Keratinocyte (primary cell): ENCODE measurements around the gene OR5L1. TPM values are rescaled to one million over a fixed set of nuclear protein-coding genes. Genes with fewer than 3 reads are reported as not detected.

Experiments
- DNase-seq: peaks from one replicate; pipeline ENCODE4 v3.0.0-alpha.2; 2011; ENCODE audit warnings: low read depth, missing footprints, low spot score
- FAIRE-seq: peaks from 2 replicates; lab custom pipeline; 2011; peaks lifted over from hg19 to GRCh38; lab: Jason Lieb, UNC
- H2AFZ ChIP-seq: 2 replicates; pipeline ENCODE4 v1.6.0; 2012; ENCODE audit warnings: low read length, control low read depth, inconsistent platforms; ENCODE audit not compliant: control insufficient read depth
- H3K27ac ChIP-seq: 2 replicates; pipeline ENCODE4 v1.5.1; 2011; ENCODE audit warnings: low read length; ENCODE audit not compliant: control insufficient read depth, insufficient read depth
- H3K27me3 ChIP-seq: 3 replicates; pipeline ENCODE4 v1.6.0; 2011; ENCODE audit warnings: low read length; ENCODE audit not compliant: control insufficient read depth, insufficient read depth; ENCODE audit errors: extremely low read depth
- H3K36me3 ChIP-seq, 2 experiments: 2 replicates in 1 of 2; 3 replicates in 1 of 2; pipeline ENCODE4 v1.5.1; 2011; ENCODE audit warnings: low read length in 2 of 2, mild to moderate bottlenecking in 1 of 2; ENCODE audit not compliant: control insufficient read depth in 2 of 2, insufficient read depth in 2 of 2; ENCODE audit errors: extremely low read depth in 1 of 2
- H3K4me1 ChIP-seq: 3 replicates; pipeline ENCODE4 v1.5.1; 2011; ENCODE audit warnings: low read length; ENCODE audit not compliant: control insufficient read depth, insufficient read depth; ENCODE audit errors: extremely low read depth
- H3K4me2 ChIP-seq: 3 replicates; pipeline ENCODE4 v1.6.0; 2011; ENCODE audit warnings: low read depth, low read length; ENCODE audit not compliant: control insufficient read depth, insufficient read depth; ENCODE audit errors: extremely low read depth
- H3K4me3 ChIP-seq, 3 experiments: fragments of 200-600 bp in 1 of 3; sonication (generic) in 1 of 3; 2 replicates in 2 of 3; 3 replicates in 1 of 3; pipeline ENCODE4 v1.5.1; 2011 to 2016; ENCODE audit warnings: low read length in 3 of 3, mild to moderate bottlenecking in 3 of 3, control low read depth in 2 of 3, inconsistent platforms in 1 of 3, low read depth in 1 of 3, mixed read lengths in 1 of 3, mixed run types in 1 of 3, moderate library complexity in 1 of 3; ENCODE audit not compliant: control insufficient read depth in 2 of 3, insufficient read depth in 2 of 3; ENCODE audit errors: extremely low read depth in 1 of 3
- H3K79me2 ChIP-seq: 2 replicates; pipeline ENCODE4 v1.6.0; 2012; ENCODE audit warnings: low read length; ENCODE audit not compliant: control insufficient read depth, insufficient read depth
- H3K9ac ChIP-seq: 3 replicates; pipeline ENCODE4 v1.6.0; 2011; ENCODE audit warnings: low read length; ENCODE audit not compliant: control insufficient read depth, insufficient read depth; ENCODE audit errors: extremely low read depth
- H3K9me1 ChIP-seq: 3 replicates; pipeline ENCODE4 v1.6.0; 2011; ENCODE audit warnings: low read length; ENCODE audit not compliant: control insufficient read depth, insufficient read depth; ENCODE audit errors: extremely low read depth
- H3K9me3 ChIP-seq: 2 replicates; pipeline ENCODE4 v1.5.1; 2012; ENCODE audit warnings: low read depth, low read length; ENCODE audit not compliant: control insufficient read depth
- H4K20me1 ChIP-seq: 3 replicates; pipeline ENCODE4 v1.6.0; 2011; ENCODE audit warnings: low read length; ENCODE audit not compliant: control insufficient read depth, insufficient read depth; ENCODE audit errors: extremely low read depth
- CTCF ChIP-seq, 3 experiments: IDR thresholded peaks in 1 of 3; conservative IDR thresholded peaks in 1 of 3; optimal IDR thresholded peaks in 1 of 3; 2 replicates in 2 of 3; 3 replicates in 1 of 3; pipeline versions ENCODE3 to v1.5.1; 2011; ENCODE audit warnings: low read length in 3 of 3, mild to moderate bottlenecking in 3 of 3, moderate library complexity in 2 of 3, control low read depth in 1 of 3, inconsistent platforms in 1 of 3; ENCODE audit not compliant: insufficient read depth in 2 of 3; ENCODE audit errors: extremely low read depth in 1 of 3
- EZH2 ChIP-seq: IDR thresholded peaks from one replicate; pipeline ENCODE4 v1.6.1; 2012; ENCODE audit warnings: inconsistent platforms, mild to moderate bottlenecking, low read length, moderate library complexity
- dilution Hi-C: fragments of 300-500 bp; cut with MboI; formaldehyde crosslinking; loops from one replicate; pipeline ENCODE4 v1.7.0; 2020; ENCODE audit warnings: low sequenced_read_pairs; ENCODE audit not compliant: extremely low pct_ligation_motif_present
- polyA plus RNA-seq, 5 experiments: library from polyadenylated mRNA; depleted of rRNA in 3 of 5; stranded (reverse) in 3 of 5; stranded (forward) in 1 of 5; unstranded in 1 of 5; fragments of >200 nt; gene quantifications; 1 replicate in 1 of 5; 2 replicates in 3 of 5; 3 replicates in 1 of 5; pipeline versions ENCODE4 v1.2.1 to v1.2.3, GENCODE V29; 2011 to 2012; ENCODE audit warnings: missing spikeins in 2 of 5, low read depth in 1 of 5, low replicate concordance in 1 of 5

OR5L1 gene
- polyA plus RNA-seq, 1 donor (not counting 4 experiments of a cell fraction or from before 2014, with no cell fraction given): not detected

GRCh38 chr11:55819330-55819729 is 8.2 kb downstream of the OR5L1 start, which contains the start of gene OR5D18:
Gene OR5D18, plus strand, starts transcription at chr11:55819630. Its CDS starts 0 bp downstream, at chr11:55819630.
- H2AFZ ChIP-seq: no peak within 1 kb of the TSS
- TF ChIP-seq EZH2 (no peak), CTCF (optimal IDR thresholded peaks at IDR 0.05 in 1 of 3, IDR thresholded peaks at IDR 0.05 in 1 of 3, conservative IDR thresholded peaks at IDR 0.05 in 1 of 3; ENCODE audit: extremely low read depth in 1 of 3, insufficient read depth in 2 of 3, low read length in 3 of 3) (no peak)
- no peaks in the 10 kb centered on the region for H3K4me1 ChIP-seq
- no peak within 1 kb of the TSS for H3K27ac ChIP-seq
- no peaks in the 10 kb centered on the region for H3K9me1 ChIP-seq
- no peaks in the 10 kb centered on the region for H3K79me2 ChIP-seq
- H3K27me3 ChIP-seq: no peaks in the 10 kb centered on the region
- no peak for DNase-seq
- no peak for FAIRE-seq
- no peaks in the 10 kb centered on the region for H3K9me3 ChIP-seq
- H3K4me3 ChIP-seq: no peak within 1 kb of the TSS
- H3K36me3 ChIP-seq: no peaks in the 10 kb centered on the region
- no peak within 1 kb of the TSS for H3K9ac ChIP-seq
- no peak within 1 kb of the TSS for H3K4me2 ChIP-seq
- no peaks in the 10 kb centered on the region for H4K20me1 ChIP-seq
- dilution Hi-C loops: no loop called here

GRCh38 chr11:55826919-55827318 is 15.8 kb downstream of the OR5L1 start, which contains the start of gene OR5L2:
Gene OR5L2, plus strand, starts transcription at chr11:55827219. Its CDS starts 0 bp downstream, at chr11:55827219.
- no peaks in the 10 kb centered on the region for H3K79me2 ChIP-seq
- H3K36me3 ChIP-seq: no peaks in the 10 kb centered on the region
- no peak within 1 kb of the TSS for H3K9ac ChIP-seq
- no peaks in the 10 kb centered on the region for H3K27me3 ChIP-seq
- no peaks in the 10 kb centered on the region for H3K9me1 ChIP-seq
- no peak within 1 kb of the TSS for H2AFZ ChIP-seq
- H3K4me3 ChIP-seq: no peak within 1 kb of the TSS
- no peaks in the 10 kb centered on the region for H3K4me1 ChIP-seq
- H3K4me2 ChIP-seq: no peak within 1 kb of the TSS
- H4K20me1 ChIP-seq: no peaks in the 10 kb centered on the region
- dilution Hi-C loops: no loop called here
- DNase-seq (no peak), FAIRE-seq (no peak)
- H3K9me3 ChIP-seq: no peaks in the 10 kb centered on the region
- H3K27ac ChIP-seq: no peak within 1 kb of the TSS
- TF ChIP-seq CTCF (optimal IDR thresholded peaks at IDR 0.05 in 1 of 3, IDR thresholded peaks at IDR 0.05 in 1 of 3, conservative IDR thresholded peaks at IDR 0.05 in 1 of 3; ENCODE audit: extremely low read depth in 1 of 3, insufficient read depth in 2 of 3, low read length in 3 of 3) (no peak), EZH2 (no peak)
